HepG2 (cell line): ENCODE measurements around the gene TMEM235. TPM values are rescaled to one million over a fixed set of nuclear protein-coding genes. Genes with fewer than 3 reads are reported as not detected.

ENCODE experiments used
- ETV5 ChIP-seq: IDR thresholded peaks from 2 replicates; pipeline ENCODE4 v1.6.1; 2018; ENCODE audit warnings: missing biosample characterization, missing genetic modification reagents, inconsistent platforms, borderline replicate concordance
- HIVEP1 ChIP-seq: sonication (generic); formaldehyde crosslinking; IDR thresholded peaks from 2 replicates; pipeline ENCODE4 v1.4.0; 2020; ENCODE audit warnings: mild to moderate bottlenecking, missing genetic modification reagents
- NCOR1 ChIP-seq: fragments of 200-600 bp; sonication (generic); IDR thresholded peaks from 2 replicates; pipeline ENCODE4 v1.7.0; 2017; ENCODE audit warnings: antibody characterized with exemption, low read length, borderline replicate concordance
- PAWR ChIP-seq: sonication (generic); formaldehyde crosslinking; IDR thresholded peaks from 2 replicates; pipeline ENCODE4 v1.4.0; 2020; ENCODE audit warnings: missing genetic modification reagents, mild to moderate bottlenecking, borderline replicate concordance
- RNF2 ChIP-seq: fragments of 450-650 bp; conservative IDR thresholded peaks from 2 replicates; pipeline ENCODE4 v1.6.1; 2016; ENCODE audit warnings: low read depth
- SIX1 ChIP-seq: sonication (generic); formaldehyde crosslinking; IDR thresholded peaks from 2 replicates; pipeline ENCODE4 v1.4.0; 2020; ENCODE audit warnings: missing genetic modification reagents, borderline replicate concordance
- SOX6 ChIP-seq, 2 experiments: fragments of 450-650 bp in 1 of 2; sonication (generic) in 1 of 2; formaldehyde crosslinking in 1 of 2; IDR thresholded peaks; 2 replicates each; pipeline versions ENCODE4 v1.4.0 to v1.6.1; 2017 to 2020; ENCODE audit warnings: antibody characterized with exemption in 1 of 2, mild to moderate bottlenecking in 1 of 2, missing genetic modification reagents in 1 of 2
- SP1 ChIP-seq, 2 experiments: fragments of 450-650 bp in 1 of 2; sonication (generic) in 1 of 2; formaldehyde crosslinking in 1 of 2; IDR thresholded peaks; 2 replicates each; pipeline versions ENCODE4 v1.4.0 to v1.6.1; 2016 to 2020; ENCODE audit warnings: missing genetic modification reagents in 1 of 2
- TEAD3 ChIP-seq: optimal IDR thresholded peaks from 2 replicates; pipeline ENCODE3; 2016; ENCODE audit warnings: borderline replicate concordance
- THAP11 ChIP-seq: IDR thresholded peaks from 2 replicates; pipeline ENCODE4 v1.6.1; 2016; ENCODE audit warnings: missing biosample characterization, missing genetic modification reagents
- ZBTB38 ChIP-seq: sonication (generic); formaldehyde crosslinking; IDR thresholded peaks from 2 replicates; pipeline ENCODE4 v1.5.1; 2020; ENCODE audit warnings: mild to moderate bottlenecking, missing genetic modification reagents
- ZBTB7B ChIP-seq: sonication (generic); formaldehyde crosslinking; IDR thresholded peaks from 2 replicates; pipeline ENCODE4 v1.4.0; 2020; ENCODE audit warnings: missing genetic modification reagents
- ZNF205 ChIP-seq: IDR thresholded peaks from 2 replicates; pipeline ENCODE4 v1.6.1; 2018; ENCODE audit warnings: missing biosample characterization, missing genetic modification reagents
- ZNF567 ChIP-seq: sonication (generic); formaldehyde crosslinking; IDR thresholded peaks from 2 replicates; pipeline ENCODE4 v1.8.1; 2023; ENCODE audit warnings: mild to moderate bottlenecking, missing genetic modification reagents, borderline replicate concordance
- ZNF891 ChIP-seq: sonication (generic); formaldehyde crosslinking; IDR thresholded peaks from 2 replicates; pipeline ENCODE4 v1.5.0; 2020; ENCODE audit warnings: mild to moderate bottlenecking, missing genetic modification reagents
- polyA plus RNA-seq, 8 experiments: library from polyadenylated mRNA; depleted of rRNA in 3 of 8; stranded (reverse) in 7 of 8; unstranded in 1 of 8; fragments of >200 nt; fragmentation: Illumina TruSeq in 4 of 8; extraction: Trizol in 4 of 8; gene quantifications; 2 replicates each; pipeline versions ENCODE4 v1.2.1 to v1.2.3, GENCODE V29; 2011 to 2016; ENCODE audit warnings: low read depth in 4 of 8, missing spikeins in 1 of 8, mixed read lengths in 1 of 8; ENCODE audit not compliant: insufficient read depth in 1 of 8
- total RNA-seq, 5 experiments: library from RNA; depleted of rRNA; stranded (reverse); fragments of >200 nt; fragmentation: Illumina TruSeq; extraction: Trizol; gene quantifications; 2 replicates each; pipeline ENCODE4 v1.2.3, GENCODE V29; 2016; ENCODE audit warnings: low read depth in 1 of 5
- TF ChIP-seq, protein P1 (sequence below): sonication (generic); formaldehyde crosslinking; IDR thresholded peaks from 2 replicates; pipeline ENCODE4 v1.4.0; 2020; ENCODE audit warnings: mild to moderate bottlenecking, low read depth, missing genetic modification reagents
- TF ChIP-seq, protein P2 (sequence below): sonication (generic); formaldehyde crosslinking; IDR thresholded peaks from 2 replicates; pipeline ENCODE4 v1.5.0; 2020; ENCODE audit warnings: missing genetic modification reagents
- TF ChIP-seq, protein P3 (sequence below): sonication (generic); formaldehyde crosslinking; IDR thresholded peaks from 2 replicates; pipeline ENCODE4 v1.8.0; 2022; ENCODE audit warnings: mild to moderate bottlenecking, missing genetic modification reagents, moderate library complexity
- TF ChIP-seq, protein P4 (sequence below): IDR thresholded peaks from 2 replicates; pipeline ENCODE4 v1.6.1; 2016; ENCODE audit warnings: low read depth
- TF ChIP-seq, protein P5 (sequence below): sonication (generic); formaldehyde crosslinking; IDR thresholded peaks from 2 replicates; pipeline ENCODE4 v1.5.0; 2020; ENCODE audit warnings: mild to moderate bottlenecking, missing genetic modification reagents
- TF ChIP-seq, protein P6 (sequence below): sonication (generic); formaldehyde crosslinking; IDR thresholded peaks from 2 replicates; pipeline ENCODE4 v1.5.0; 2020; ENCODE audit warnings: mild to moderate bottlenecking, missing genetic modification reagents

Gene TMEM235
- total and polyA plus RNA-seq, 2 of the 13 experiments (the other 11 are each of a cell fraction or from before 2014, with no cell fraction given) = not detected

DNA sequence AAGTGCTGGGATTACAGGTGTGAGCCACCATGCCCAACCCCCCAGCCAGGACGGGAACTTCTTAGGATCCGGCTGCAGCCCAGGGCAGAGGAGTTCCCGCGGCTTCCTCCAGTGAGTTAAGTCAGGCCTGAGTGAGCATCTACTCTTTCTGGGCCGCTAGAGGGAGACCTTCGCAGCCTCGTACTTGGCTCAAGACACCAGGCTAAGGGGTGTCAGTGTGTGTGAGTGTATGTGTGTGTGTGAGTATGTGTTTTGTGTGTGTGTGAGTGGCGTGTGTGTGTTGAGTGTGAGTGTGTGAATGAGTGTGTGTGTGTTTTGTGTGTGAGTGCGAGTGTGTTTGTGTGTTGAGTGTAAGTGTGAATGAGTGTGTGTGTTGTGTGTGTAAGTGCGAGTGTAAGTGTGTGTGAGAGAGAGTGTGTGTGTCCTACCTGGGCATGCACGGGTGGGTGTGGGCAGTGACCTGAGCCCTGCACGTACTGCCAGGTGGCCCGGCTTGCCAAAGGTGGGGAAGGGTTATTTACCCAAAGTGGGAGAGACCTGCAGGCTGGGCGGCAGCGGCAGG lies 58.5 kb downstream of the TMEM235 start (continued):
- TF ChIP-seq, protein P1, sequence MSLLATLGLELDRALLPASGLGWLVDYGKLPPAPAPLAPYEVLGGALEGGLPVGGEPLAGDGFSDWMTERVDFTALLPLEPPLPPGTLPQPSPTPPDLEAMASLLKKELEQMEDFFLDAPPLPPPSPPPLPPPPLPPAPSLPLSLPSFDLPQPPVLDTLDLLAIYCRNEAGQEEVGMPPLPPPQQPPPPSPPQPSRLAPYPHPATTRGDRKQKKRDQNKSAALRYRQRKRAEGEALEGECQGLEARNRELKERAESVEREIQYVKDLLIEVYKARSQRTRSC (CRISPR knock-in tag) = no peak
- TF ChIP-seq SIX1 = no peak
- peak; percentile 10 for TF ChIP-seq TEAD3
- TF ChIP-seq ZNF205 = no peak
- 0 out of 2 replicates have a peak, but pooled peaks have one; percentile 48 for TF ChIP-seq ZNF891 (CRISPR knock-in tag)
- TF ChIP-seq, protein P2, sequence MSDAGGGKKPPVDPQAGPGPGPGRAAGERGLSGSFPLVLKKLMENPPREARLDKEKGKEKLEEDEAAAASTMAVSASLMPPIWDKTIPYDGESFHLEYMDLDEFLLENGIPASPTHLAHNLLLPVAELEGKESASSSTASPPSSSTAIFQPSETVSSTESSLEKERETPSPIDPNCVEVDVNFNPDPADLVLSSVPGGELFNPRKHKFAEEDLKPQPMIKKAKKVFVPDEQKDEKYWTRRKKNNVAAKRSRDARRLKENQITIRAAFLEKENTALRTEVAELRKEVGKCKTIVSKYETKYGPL (CRISPR knock-in tag) = no peak
- TF ChIP-seq ZBTB38 (CRISPR knock-in tag) = 0 out of 2 replicates have a peak, but pooled peaks have one; percentile 49
- no peak for TF ChIP-seq NCOR1
- TF ChIP-seq SOX6 (IDR thresholded peaks at IDR 0.05) = no peak
- peak; percentile 40; the same call in 1 of the 2 replicates for TF ChIP-seq SOX6 (CRISPR knock-in tag; IDR thresholded peaks at IDR 0.05)
- peak; percentile 43; the same call in 1 of the 2 replicates for TF ChIP-seq THAP11
- TF ChIP-seq ZBTB7B (CRISPR knock-in tag) = no peak
- TF ChIP-seq RNF2 = 0 out of 2 replicates have a peak, but pooled peaks have one; percentile 48
- TF ChIP-seq SP1 (IDR thresholded peaks at IDR 0.05) = no peak
- TF ChIP-seq SP1 (CRISPR knock-in tag; IDR thresholded peaks at IDR 0.05) = no peak
- TF ChIP-seq ZNF567 = no peak
- no peak for TF ChIP-seq HIVEP1
- TF ChIP-seq ETV5 (CRISPR knock-in tag) = 0 out of 2 replicates have a peak, but pooled peaks have one; percentile 13
- TF ChIP-seq, protein P3, sequence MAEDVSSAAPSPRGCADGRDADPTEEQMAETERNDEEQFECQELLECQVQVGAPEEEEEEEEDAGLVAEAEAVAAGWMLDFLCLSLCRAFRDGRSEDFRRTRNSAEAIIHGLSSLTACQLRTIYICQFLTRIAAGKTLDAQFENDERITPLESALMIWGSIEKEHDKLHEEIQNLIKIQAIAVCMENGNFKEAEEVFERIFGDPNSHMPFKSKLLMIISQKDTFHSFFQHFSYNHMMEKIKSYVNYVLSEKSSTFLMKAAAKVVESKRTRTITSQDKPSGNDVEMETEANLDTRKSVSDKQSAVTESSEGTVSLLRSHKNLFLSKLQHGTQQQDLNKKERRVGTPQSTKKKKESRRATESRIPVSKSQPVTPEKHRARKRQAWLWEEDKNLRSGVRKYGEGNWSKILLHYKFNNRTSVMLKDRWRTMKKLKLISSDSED (CRISPR knock-in tag) = no peak
- TF ChIP-seq, protein P4, sequence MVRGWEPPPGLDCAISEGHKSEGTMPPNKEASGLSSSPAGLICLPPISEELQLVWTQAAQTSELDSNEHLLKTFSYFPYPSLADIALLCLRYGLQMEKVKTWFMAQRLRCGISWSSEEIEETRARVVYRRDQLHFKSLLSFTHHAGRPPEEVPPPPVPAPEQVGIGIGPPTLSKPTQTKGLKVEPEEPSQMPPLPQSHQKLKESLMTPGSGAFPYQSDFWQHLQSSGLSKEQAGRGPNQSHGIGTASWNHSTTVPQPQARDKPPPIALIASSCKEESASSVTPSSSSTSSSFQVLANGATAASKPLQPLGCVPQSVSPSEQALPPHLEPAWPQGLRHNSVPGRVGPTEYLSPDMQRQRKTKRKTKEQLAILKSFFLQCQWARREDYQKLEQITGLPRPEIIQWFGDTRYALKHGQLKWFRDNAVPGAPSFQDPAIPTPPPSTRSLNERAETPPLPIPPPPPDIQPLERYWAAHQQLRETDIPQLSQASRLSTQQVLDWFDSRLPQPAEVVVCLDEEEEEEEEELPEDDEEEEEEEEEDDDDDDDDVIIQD (CRISPR knock-in tag) = 0 out of 2 replicates have a peak, but pooled peaks have one; percentile 39
- TF ChIP-seq PAWR (CRISPR knock-in tag) = no peak
- TF ChIP-seq, protein P5, sequence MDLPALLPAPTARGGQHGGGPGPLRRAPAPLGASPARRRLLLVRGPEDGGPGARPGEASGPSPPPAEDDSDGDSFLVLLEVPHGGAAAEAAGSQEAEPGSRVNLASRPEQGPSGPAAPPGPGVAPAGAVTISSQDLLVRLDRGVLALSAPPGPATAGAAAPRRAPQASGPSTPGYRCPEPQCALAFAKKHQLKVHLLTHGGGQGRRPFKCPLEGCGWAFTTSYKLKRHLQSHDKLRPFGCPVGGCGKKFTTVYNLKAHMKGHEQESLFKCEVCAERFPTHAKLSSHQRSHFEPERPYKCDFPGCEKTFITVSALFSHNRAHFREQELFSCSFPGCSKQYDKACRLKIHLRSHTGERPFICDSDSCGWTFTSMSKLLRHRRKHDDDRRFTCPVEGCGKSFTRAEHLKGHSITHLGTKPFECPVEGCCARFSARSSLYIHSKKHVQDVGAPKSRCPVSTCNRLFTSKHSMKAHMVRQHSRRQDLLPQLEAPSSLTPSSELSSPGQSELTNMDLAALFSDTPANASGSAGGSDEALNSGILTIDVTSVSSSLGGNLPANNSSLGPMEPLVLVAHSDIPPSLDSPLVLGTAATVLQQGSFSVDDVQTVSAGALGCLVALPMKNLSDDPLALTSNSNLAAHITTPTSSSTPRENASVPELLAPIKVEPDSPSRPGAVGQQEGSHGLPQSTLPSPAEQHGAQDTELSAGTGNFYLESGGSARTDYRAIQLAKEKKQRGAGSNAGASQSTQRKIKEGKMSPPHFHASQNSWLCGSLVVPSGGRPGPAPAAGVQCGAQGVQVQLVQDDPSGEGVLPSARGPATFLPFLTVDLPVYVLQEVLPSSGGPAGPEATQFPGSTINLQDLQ (CRISPR knock-in tag) = no peak
- TF ChIP-seq, protein P6, sequence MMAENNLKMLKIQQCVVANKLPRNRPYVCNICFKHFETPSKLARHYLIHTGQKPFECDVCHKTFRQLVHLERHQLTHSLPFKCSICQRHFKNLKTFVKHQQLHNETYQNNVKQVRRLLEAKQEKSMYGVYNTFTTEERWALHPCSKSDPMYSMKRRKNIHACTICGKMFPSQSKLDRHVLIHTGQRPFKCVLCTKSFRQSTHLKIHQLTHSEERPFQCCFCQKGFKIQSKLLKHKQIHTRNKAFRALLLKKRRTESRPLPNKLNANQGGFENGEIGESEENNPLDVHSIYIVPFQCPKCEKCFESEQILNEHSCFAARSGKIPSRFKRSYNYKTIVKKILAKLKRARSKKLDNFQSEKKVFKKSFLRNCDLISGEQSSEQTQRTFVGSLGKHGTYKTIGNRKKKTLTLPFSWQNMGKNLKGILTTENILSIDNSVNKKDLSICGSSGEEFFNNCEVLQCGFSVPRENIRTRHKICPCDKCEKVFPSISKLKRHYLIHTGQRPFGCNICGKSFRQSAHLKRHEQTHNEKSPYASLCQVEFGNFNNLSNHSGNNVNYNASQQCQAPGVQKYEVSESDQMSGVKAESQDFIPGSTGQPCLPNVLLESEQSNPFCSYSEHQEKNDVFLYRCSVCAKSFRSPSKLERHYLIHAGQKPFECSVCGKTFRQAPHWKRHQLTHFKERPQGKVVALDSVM (CRISPR knock-in tag) = no peak
